OCI-LY7 (cell line): ENCODE results near the gene CLDN19. TPM values are rescaled to one million over a fixed set of nuclear protein-coding genes. Genes with fewer than 3 reads are reported as not detected.

Source experiments
- BruUV-seq: library from RNA; stranded (reverse); fragments of 400-500 nt; replicated peaks from 2 replicates; lab custom pipeline; 2021; lab: Mats Ljungman, UMichigan
- CTCF ChIA-PET: fragments of 300-600 bp; sonication (Branson Sonifier 250); formaldehyde crosslinking; loops from one replicate; lab custom pipeline; 2022; ENCODE audit warnings: antibody characterized with exemption; ENCODE audit not compliant: unreplicated experiment; lab: Charles Lee
- POLR2A ChIA-PET: fragments of 300-600 bp; sonication (Branson Sonifier 250); formaldehyde crosslinking; loops from one replicate; lab custom pipeline; 2022; ENCODE audit warnings: antibody characterized with exemption; lab: Charles Lee
- DNase-seq: peaks from one replicate; pipeline ENCODE4 v3.0.0-alpha.2; 2015; ENCODE audit warnings: low spot score
- H2AFZ ChIP-seq: fragments of 200-600 bp; sonication (generic), shearing (Covaris generic); 2 replicates; pipeline ENCODE4 v1.6.1; 2014; ENCODE audit warnings: mild to moderate bottlenecking, antibody characterized with exemption, low read length, moderate library complexity
- H3K27ac ChIP-seq: fragments of 200-600 bp; sonication (generic); 2 replicates; pipeline ENCODE4 v1.5.1; 2014; ENCODE audit warnings: mixed run types, low read depth, mild to moderate bottlenecking, moderate library complexity, low read length, inconsistent platforms; ENCODE audit not compliant: poor library complexity, severe bottlenecking
- H3K36me3 ChIP-seq: fragments of 200-600 bp; sonication (generic); 2 replicates; pipeline ENCODE4 v1.6.1; 2014; ENCODE audit warnings: mild to moderate bottlenecking, antibody characterized with exemption, low read length, moderate library complexity, mixed read lengths; ENCODE audit not compliant: insufficient read depth
- H3K4me1 ChIP-seq: fragments of 200-600 bp; sonication (generic); 2 replicates; pipeline ENCODE4 v1.5.1; 2014; ENCODE audit warnings: mild to moderate bottlenecking, low read length; ENCODE audit not compliant: insufficient read depth, poor library complexity, severe bottlenecking
- H3K4me2 ChIP-seq: fragments of 200-600 bp; sonication (generic); 2 replicates; pipeline ENCODE4 v1.6.1; 2014; ENCODE audit warnings: mild to moderate bottlenecking, low read length
- H3K4me3 ChIP-seq: fragments of 200-600 bp; sonication (generic); 2 replicates; pipeline ENCODE4 v1.5.1; 2014; ENCODE audit warnings: mild to moderate bottlenecking, low read depth, low read length; ENCODE audit not compliant: poor library complexity, severe bottlenecking
- H3K79me2 ChIP-seq: fragments of 200-600 bp; sonication (generic); 2 replicates; pipeline ENCODE4 v1.6.1; 2016; ENCODE audit warnings: low read depth, mild to moderate bottlenecking, low read length, moderate library complexity, mixed read lengths; ENCODE audit not compliant: insufficient read depth
- H3K9me2 ChIP-seq: fragments of 200-600 bp; sonication (generic); 2 replicates; pipeline ENCODE4 v1.6.1; 2016; ENCODE audit warnings: mild to moderate bottlenecking, low read length, mixed read lengths; ENCODE audit not compliant: insufficient read depth
- H3K9me3 ChIP-seq: fragments of 200-600 bp; sonication (generic); 2 replicates; pipeline ENCODE4 v1.6.1; 2014; ENCODE audit warnings: mild to moderate bottlenecking, mixed run types, low read length, mixed read lengths
- H4K20me1 ChIP-seq: fragments of 200-600 bp; sonication (generic); 2 replicates; pipeline ENCODE4 v1.6.1; 2014; ENCODE audit warnings: mild to moderate bottlenecking, antibody characterized with exemption, low read length, moderate library complexity, mixed read lengths; ENCODE audit not compliant: insufficient read depth
- EZH2phosphoT487 ChIP-seq: fragments of 200-600 bp; sonication (generic); IDR thresholded peaks from 2 replicates; pipeline ENCODE4 v1.6.1; 2018; ENCODE audit warnings: low read depth, borderline replicate concordance, mild to moderate bottlenecking, mixed run types, antibody characterized with exemption, low read length, moderate library complexity, mixed read lengths
- intact Hi-C: fragments of 100-400 bp; cut with micrococcal nuclease; formaldehyde crosslinking; loops from one replicate; pipeline ENCODE4 v1.10.0; 2022; ENCODE audit not compliant: unreplicated experiment
- total RNA-seq, 2 experiments: library from RNA; depleted of rRNA in 1 of 2; stranded (reverse); fragments of >200 nt in 1 of 2; shearing (Covaris generic) in 1 of 2; gene quantifications; 2 replicates each; pipeline ENCODE4 v1.2.3, GENCODE V29; 2014 to 2022
- TF ChIP-seq, protein P1 (sequence below): fragments of 200-600 bp; sonication (generic); conservative IDR thresholded peaks from 2 replicates; pipeline ENCODE4 v1.5.1; 2014; ENCODE audit warnings: mild to moderate bottlenecking, antibody characterized with exemption, low read length, moderate library complexity, mixed read lengths

Gene CLDN19
- total RNA-seq, 2 experiments from 2014 or later, result not detected

- CTCF ChIA-PET, result no interaction called here
Measured at GRCh38 chr1:42738678-42739226, 1.3 kb downstream of the CLDN19 start.

DNA sequence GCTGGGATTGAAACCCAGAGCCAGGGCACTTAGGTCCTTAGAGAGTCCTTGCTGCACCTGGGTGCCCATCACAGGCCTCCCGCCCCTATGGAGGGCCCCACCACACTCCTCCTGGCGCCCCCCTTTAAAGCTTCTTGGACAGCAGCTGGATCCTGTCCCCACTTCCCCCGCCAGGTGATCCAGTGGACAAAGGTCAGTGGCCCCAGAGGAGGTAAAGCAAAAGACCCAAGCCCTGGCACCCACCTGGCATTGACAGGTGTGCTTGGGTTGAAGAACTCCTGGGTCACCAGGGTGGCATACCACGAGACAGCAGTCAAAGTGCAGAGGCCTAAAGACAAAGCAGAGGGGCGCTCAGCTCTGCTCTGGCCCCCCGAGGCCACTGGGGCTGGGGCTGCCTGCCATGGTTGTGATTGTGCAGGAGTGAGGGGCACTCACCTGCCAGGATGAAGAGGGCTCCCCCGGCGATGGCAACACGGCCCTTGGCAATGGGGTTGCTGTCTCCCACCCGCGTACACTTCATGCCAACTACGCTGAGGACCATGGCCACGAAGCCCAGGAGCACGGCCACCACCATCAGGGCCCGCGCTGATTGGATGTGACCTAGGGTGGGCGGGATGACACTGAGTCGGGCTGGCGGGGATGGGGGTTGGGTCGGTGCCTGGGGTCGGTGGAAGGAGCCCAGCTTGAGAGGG lies 1.9 kb downstream of the CLDN19 start:
- Histone ChIP-seq H2AFZ (no peak overlapping the region), H3K36me3 (no peaks in the 10 kb centered on the region), H3K4me3 (no peak overlapping the region), H3K4me1 (peaks cover 11% of the 10 kb centered on the region), H4K20me1 (no peaks in the 10 kb centered on the region), H3K27ac (no peak overlapping the region), H3K9me3 (no peaks in the 10 kb centered on the region), H3K9me2 (no peaks in the 10 kb centered on the region), H3K79me2 (no peaks in the 10 kb centered on the region), H3K4me2 (no peak overlapping the region)
- DNase-seq, result no peak
- intact Hi-C loops, result no loop called here
- POLR2A ChIA-PET, result no interaction called here
- BruUV-seq, result no TSS peak
- CTCF ChIA-PET, result no interaction called here
- no peak for TF ChIP-seq EZH2phosphoT487
- TF ChIP-seq, protein P1, sequence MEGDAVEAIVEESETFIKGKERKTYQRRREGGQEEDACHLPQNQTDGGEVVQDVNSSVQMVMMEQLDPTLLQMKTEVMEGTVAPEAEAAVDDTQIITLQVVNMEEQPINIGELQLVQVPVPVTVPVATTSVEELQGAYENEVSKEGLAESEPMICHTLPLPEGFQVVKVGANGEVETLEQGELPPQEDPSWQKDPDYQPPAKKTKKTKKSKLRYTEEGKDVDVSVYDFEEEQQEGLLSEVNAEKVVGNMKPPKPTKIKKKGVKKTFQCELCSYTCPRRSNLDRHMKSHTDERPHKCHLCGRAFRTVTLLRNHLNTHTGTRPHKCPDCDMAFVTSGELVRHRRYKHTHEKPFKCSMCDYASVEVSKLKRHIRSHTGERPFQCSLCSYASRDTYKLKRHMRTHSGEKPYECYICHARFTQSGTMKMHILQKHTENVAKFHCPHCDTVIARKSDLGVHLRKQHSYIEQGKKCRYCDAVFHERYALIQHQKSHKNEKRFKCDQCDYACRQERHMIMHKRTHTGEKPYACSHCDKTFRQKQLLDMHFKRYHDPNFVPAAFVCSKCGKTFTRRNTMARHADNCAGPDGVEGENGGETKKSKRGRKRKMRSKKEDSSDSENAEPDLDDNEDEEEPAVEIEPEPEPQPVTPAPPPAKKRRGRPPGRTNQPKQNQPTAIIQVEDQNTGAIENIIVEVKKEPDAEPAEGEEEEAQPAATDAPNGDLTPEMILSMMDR, result no peak

More at GRCh38 chr1:42738678-42739226, 1.3 kb downstream of the CLDN19 start:
- no peak for TF ChIP-seq EZH2phosphoT487
- TF ChIP-seq, protein P1, result no peak
- BruUV-seq, result no TSS peak
- Histone ChIP-seq H3K4me1 (peaks cover 11% of the 10 kb centered on the region), H2AFZ (no peak overlapping the region), H4K20me1 (no peaks in the 10 kb centered on the region), H3K9me3 (no peaks in the 10 kb centered on the region), H3K4me2 (no peak overlapping the region), H3K27ac (no peak overlapping the region), H3K36me3 (no peaks in the 10 kb centered on the region), H3K4me3 (no peak overlapping the region), H3K79me2 (no peaks in the 10 kb centered on the region), H3K9me2 (no peaks in the 10 kb centered on the region)
- intact Hi-C loops, result no loop called here
- POLR2A ChIA-PET, result no interaction called here
- no peak for DNase-seq

DNA sequence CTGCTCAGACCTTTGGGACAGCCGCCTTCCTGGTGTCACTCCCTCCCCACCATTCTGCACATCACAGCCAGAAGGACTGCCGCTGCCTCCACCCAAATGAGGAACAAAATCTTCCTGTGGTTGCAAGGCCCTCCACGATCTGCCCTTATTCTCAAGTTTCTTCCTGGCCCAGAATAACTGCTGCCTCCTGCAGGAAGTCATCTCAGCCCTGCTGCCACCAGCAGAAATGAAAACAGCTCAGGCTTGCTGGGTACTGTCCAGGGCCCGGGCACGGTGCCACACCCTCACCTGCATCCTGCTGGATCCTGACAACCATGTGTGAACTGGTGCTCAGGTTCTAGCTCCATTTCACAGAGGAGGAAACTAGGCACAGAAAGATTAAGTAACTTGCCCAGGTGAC lies 2.8 kb downstream of the CLDN19 start:
- ChIA-PET CTCF (no interaction called here), POLR2A (no interaction called here)
- no peaks in the 10 kb centered on the region for H3K79me2 ChIP-seq
- DNase-seq, result peak; percentile 58
- TF ChIP-seq, protein P1, result peak; percentile 39; the same call in 1 of the 2 replicates
- TF ChIP-seq EZH2phosphoT487, result no peak
- H3K4me2 ChIP-seq, result peak overlapping the region; percentile 41; the same call in 1 of the 2 replicates
- BruUV-seq, result no TSS peak
- no peaks in the 10 kb centered on the region for H3K36me3 ChIP-seq
- peak overlapping the region; percentile 12 for H3K27ac ChIP-seq
- H3K4me1 ChIP-seq, result peaks cover 11% of the 10 kb centered on the region
- no peaks in the 10 kb centered on the region for H4K20me1 ChIP-seq
- H2AFZ ChIP-seq, result peak overlapping the region; percentile 75
- intact Hi-C loops, result no loop called here
- no peaks in the 10 kb centered on the region for H3K9me3 ChIP-seq
- no peaks in the 10 kb centered on the region for H3K9me2 ChIP-seq
- H3K4me3 ChIP-seq, result no peak overlapping the region
